Neural cell (in vitro differentiated cells): ENCODE measurements around the gene DOK4. TPM values are rescaled to one million over a fixed set of nuclear protein-coding genes. Genes with fewer than 3 reads are reported as not detected.
"Not testable (repeated sequence)": the region's sequence is repeated elsewhere in the genome, so short reads cannot be mapped to it uniquely, and the experiment has no call there.

ENCODE experiments used
- H2AFZ ChIP-seq: fragments of 200-600, 300-800 bp; sonication (generic), shearing (Covaris generic); 2 replicates; pipeline ENCODE4 v1.6.0; 2014; ENCODE audit warnings: low read depth, mild to moderate bottlenecking, antibody characterized with exemption, low read length, moderate library complexity
- H3F3A ChIP-seq: fragments of 200-600 bp; shearing (Covaris generic); 2 replicates; pipeline ENCODE4 v1.6.1; 2016; ENCODE audit warnings: mild to moderate bottlenecking, moderate library complexity, mixed read lengths, antibody characterized with exemption, low read length; ENCODE audit not compliant: insufficient read depth, poor library complexity, severe bottlenecking
- H3K27ac ChIP-seq: fragments of 200-600, 300-800 bp; sonication (generic), shearing (Covaris generic); 2 replicates; pipeline ENCODE4 v1.5.1; 2014; ENCODE audit warnings: mild to moderate bottlenecking, low read length, moderate library complexity
- H3K27me3 ChIP-seq: fragments of 300-800, 200-600 bp; sonication (generic), shearing (Covaris generic); 2 replicates; pipeline ENCODE4 v1.6.0; 2014; ENCODE audit warnings: mild to moderate bottlenecking, low read depth, low read length, moderate library complexity; ENCODE audit not compliant: insufficient read depth
- H3K36me3 ChIP-seq: fragments of 300-800, 200-600 bp; sonication (generic), shearing (Covaris generic); 2 replicates; pipeline ENCODE4 v1.5.1; 2014; ENCODE audit warnings: mild to moderate bottlenecking, antibody characterized with exemption, low read length, moderate library complexity; ENCODE audit not compliant: insufficient read depth
- H3K4me2 ChIP-seq: fragments of 300-800, 200-600 bp; sonication (generic), shearing (Covaris generic); 2 replicates; pipeline ENCODE4 v1.6.0; 2014; ENCODE audit warnings: mild to moderate bottlenecking, low read length
- H3K4me3 ChIP-seq: fragments of 300-800, 200-600 bp; sonication (generic), shearing (Covaris generic); 2 replicates; pipeline ENCODE4 v1.5.1; 2014; ENCODE audit warnings: mild to moderate bottlenecking, low read length, moderate library complexity
- H3K79me2 ChIP-seq: fragments of 200-600 bp; shearing (Covaris generic); replicated peaks from 2 replicates; pipeline ENCODE4 v1.6.0; 2014; ENCODE audit warnings: mild to moderate bottlenecking, low read length, moderate library complexity; ENCODE audit not compliant: insufficient read depth
- H3K9ac ChIP-seq: fragments of 300-800, 200-600 bp; sonication (generic), shearing (Covaris generic); 2 replicates; pipeline ENCODE4 v1.6.1; 2016; ENCODE audit warnings: mild to moderate bottlenecking, low read length, mixed read lengths
- H3K9me2 ChIP-seq: fragments of 200-600 bp; shearing (Covaris generic); 2 replicates; pipeline ENCODE4 v1.6.1; 2016; ENCODE audit warnings: mild to moderate bottlenecking, low read length, mixed read lengths; ENCODE audit not compliant: insufficient read depth
- H3K9me3 ChIP-seq: fragments of 200-600, 300-800 bp; sonication (generic), shearing (Covaris generic); 2 replicates; pipeline ENCODE4 v1.6.1; 2016; ENCODE audit warnings: mild to moderate bottlenecking, mixed run types, low read length, moderate library complexity, mixed read lengths
- H4K20me1 ChIP-seq: fragments of 200-600 bp; shearing (Covaris generic); 2 replicates; pipeline ENCODE4 v1.6.1; 2016; ENCODE audit warnings: mild to moderate bottlenecking, mixed run types; ENCODE audit not compliant: insufficient read depth
- EP300 ChIP-seq: fragments of 450-650 bp; conservative IDR thresholded peaks from 2 replicates; pipeline ENCODE4 v1.6.1; 2014; ENCODE audit warnings: antibody characterized with exemption, mild to moderate bottlenecking, moderate library complexity; ENCODE audit not compliant: poor library complexity, severe bottlenecking
- EZH2 ChIP-seq: fragments of 200-600, 300-800 bp; shearing (Covaris generic), sonication (generic); IDR thresholded peaks from 2 replicates; pipeline ENCODE4 v1.6.1; 2014; ENCODE audit warnings: antibody characterized with exemption, low read length, borderline replicate concordance, mild to moderate bottlenecking; ENCODE audit not compliant: insufficient read depth, poor library complexity, severe bottlenecking
- MXI1 ChIP-seq: fragments of 450-650 bp; conservative IDR thresholded peaks from 2 replicates; pipeline ENCODE4 v1.6.1; 2014; ENCODE audit warnings: antibody characterized with exemption, mild to moderate bottlenecking; ENCODE audit not compliant: poor library complexity, severe bottlenecking
- POLR2AphosphoS5 ChIP-seq: IDR thresholded peaks from 2 replicates; pipeline ENCODE4 v1.6.1; 2012
- RAD21 ChIP-seq: fragments of 450-650 bp; conservative IDR thresholded peaks from 2 replicates; pipeline ENCODE4 v1.6.1; 2014; ENCODE audit warnings: antibody characterized with exemption, mild to moderate bottlenecking, moderate library complexity
- REST ChIP-seq: IDR thresholded peaks from 2 replicates; pipeline ENCODE4 v1.6.1; 2012; ENCODE audit warnings: borderline replicate concordance
- SMC3 ChIP-seq: fragments of 450-650 bp; conservative IDR thresholded peaks from 2 replicates; pipeline ENCODE4 v1.6.1; 2014; ENCODE audit warnings: antibody characterized with exemption, mild to moderate bottlenecking, moderate library complexity; ENCODE audit not compliant: poor library complexity
- TAF1 ChIP-seq: IDR thresholded peaks from 2 replicates; pipeline ENCODE4 v1.6.1; 2012; ENCODE audit warnings: low read depth
- polyA plus RNA-seq: library from polyadenylated mRNA; depleted of rRNA; stranded (reverse); fragments of >200 nt; gene quantifications from 2 replicates; pipeline ENCODE4 v1.2.3, GENCODE V29; 2014
- TF ChIP-seq, protein P1 (sequence below): fragments of 450-650 bp; IDR thresholded peaks from 2 replicates; pipeline ENCODE4 v1.5.1; 2014; ENCODE audit warnings: antibody characterized with exemption, mild to moderate bottlenecking, moderate library complexity; ENCODE audit not compliant: poor library complexity, severe bottlenecking

The DOK4 gene
- polyA plus RNA-seq, 1 donor from 2014 or later, result 214 TPM

DNA sequence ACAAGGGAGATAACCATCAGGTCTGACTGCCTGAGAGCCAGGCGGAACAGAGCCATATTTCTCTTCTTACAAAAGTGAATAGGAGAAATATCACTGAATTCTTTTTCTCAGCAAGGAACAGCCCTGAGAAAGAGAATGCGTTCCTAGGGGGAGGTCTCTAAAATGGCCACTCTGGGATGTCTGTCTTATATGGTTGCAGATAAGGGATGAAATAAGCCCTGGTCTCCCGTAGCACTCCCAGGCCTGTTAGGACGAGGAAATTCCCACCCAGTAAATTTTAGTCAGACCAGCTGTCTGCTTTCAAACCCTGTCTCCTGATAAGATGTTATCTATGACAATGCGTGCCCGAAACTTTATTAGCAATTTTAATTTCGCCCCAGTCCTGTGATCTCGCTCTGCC, 46.3 kb downstream of the DOK4 start:
- H3K9me3 ChIP-seq, H3K36me3 ChIP-seq, H3K4me3 ChIP-seq, H2AFZ ChIP-seq, H3K9me2 ChIP-seq, H3K79me2 ChIP-seq, H3K9ac ChIP-seq, H3F3A ChIP-seq, H3K27ac ChIP-seq, H3K4me2 ChIP-seq, H4K20me1 ChIP-seq, H3K27me3 ChIP-seq: not testable (repeated sequence)

DNA sequence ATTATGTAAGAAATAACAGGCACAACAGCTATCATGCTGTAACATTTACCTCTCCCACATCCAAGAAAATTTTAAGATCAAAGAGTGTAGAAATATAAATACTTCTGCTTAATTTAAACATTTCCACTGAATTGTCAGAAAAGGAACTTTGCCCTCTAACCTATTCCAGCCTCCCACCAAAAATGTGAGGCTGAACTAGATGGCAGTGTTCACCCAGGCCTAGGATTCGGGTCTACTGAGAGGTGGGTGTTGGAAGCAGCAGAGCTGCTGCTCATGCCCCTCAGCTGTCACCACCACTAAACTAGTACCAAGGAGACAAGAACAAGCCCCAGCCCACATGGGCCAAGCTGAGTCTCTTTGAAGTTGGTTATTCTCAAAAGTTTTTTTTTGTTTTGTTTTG, 50.5 kb downstream of the DOK4 start:
- H3K4me2 ChIP-seq, result no peak overlapping the region
- H3F3A ChIP-seq, result no peaks in the 10 kb centered on the region
- H3K9me3 ChIP-seq, result no peaks in the 10 kb centered on the region
- H2AFZ ChIP-seq, result no peak overlapping the region
- H4K20me1 ChIP-seq, result no peaks in the 10 kb centered on the region
- no peaks in the 10 kb centered on the region for H3K79me2 ChIP-seq
- H3K27ac ChIP-seq, result no peak overlapping the region
- no peaks in the 10 kb centered on the region for H3K27me3 ChIP-seq
- TF ChIP-seq POLR2AphosphoS5 (no peak), SMC3 (no peak), RAD21 (no peak), EZH2 (no peak), REST (no peak), TAF1 (no peak), MXI1 (no peak), EP300 (no peak)
- TF ChIP-seq, protein P1, sequence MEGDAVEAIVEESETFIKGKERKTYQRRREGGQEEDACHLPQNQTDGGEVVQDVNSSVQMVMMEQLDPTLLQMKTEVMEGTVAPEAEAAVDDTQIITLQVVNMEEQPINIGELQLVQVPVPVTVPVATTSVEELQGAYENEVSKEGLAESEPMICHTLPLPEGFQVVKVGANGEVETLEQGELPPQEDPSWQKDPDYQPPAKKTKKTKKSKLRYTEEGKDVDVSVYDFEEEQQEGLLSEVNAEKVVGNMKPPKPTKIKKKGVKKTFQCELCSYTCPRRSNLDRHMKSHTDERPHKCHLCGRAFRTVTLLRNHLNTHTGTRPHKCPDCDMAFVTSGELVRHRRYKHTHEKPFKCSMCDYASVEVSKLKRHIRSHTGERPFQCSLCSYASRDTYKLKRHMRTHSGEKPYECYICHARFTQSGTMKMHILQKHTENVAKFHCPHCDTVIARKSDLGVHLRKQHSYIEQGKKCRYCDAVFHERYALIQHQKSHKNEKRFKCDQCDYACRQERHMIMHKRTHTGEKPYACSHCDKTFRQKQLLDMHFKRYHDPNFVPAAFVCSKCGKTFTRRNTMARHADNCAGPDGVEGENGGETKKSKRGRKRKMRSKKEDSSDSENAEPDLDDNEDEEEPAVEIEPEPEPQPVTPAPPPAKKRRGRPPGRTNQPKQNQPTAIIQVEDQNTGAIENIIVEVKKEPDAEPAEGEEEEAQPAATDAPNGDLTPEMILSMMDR, result no peak
- H3K36me3 ChIP-seq, result peaks cover 11% of the 10 kb centered on the region
- H3K4me3 ChIP-seq, result no peak overlapping the region
- H3K9me2 ChIP-seq, result no peaks in the 10 kb centered on the region
- H3K9ac ChIP-seq, result no peak overlapping the region

DNA sequence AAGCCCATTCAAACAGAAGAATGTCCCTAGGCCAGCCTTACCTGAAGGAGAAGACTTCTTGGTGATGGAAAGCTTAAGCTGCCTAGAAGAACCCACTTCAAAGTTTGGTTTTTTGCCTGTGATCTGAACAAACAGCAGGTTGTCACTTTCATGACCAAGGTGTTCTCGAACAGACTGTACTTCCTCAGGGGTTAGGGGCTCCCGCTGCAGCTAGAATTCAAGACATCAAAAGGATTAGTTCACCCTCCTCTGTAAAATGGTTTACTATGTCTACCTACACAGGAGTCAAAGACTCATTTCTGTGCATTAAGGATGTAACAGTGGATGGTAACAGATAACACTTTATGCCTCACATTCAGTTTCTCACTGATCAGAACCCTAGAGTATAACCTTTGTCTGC, 52.3 kb downstream of the DOK4 start:
- Histone ChIP-seq H3K9me2 (no peaks in the 10 kb centered on the region), H3K9ac (no peak overlapping the region), H3K9me3 (no peaks in the 10 kb centered on the region), H3K36me3 (peaks cover 11% of the 10 kb centered on the region), H3K4me2 (no peak overlapping the region), H3K27me3 (no peaks in the 10 kb centered on the region), H3K79me2 (no peaks in the 10 kb centered on the region), H2AFZ (no peak overlapping the region), H3F3A (no peaks in the 10 kb centered on the region), H4K20me1 (no peaks in the 10 kb centered on the region), H3K4me3 (no peak overlapping the region), H3K27ac (no peak overlapping the region)
- TF ChIP-seq SMC3 (no peak), EZH2 (no peak), EP300 (no peak), REST (no peak), RAD21 (no peak), POLR2AphosphoS5 (no peak), MXI1 (no peak), TAF1 (no peak)
- TF ChIP-seq, protein P1, result no peak
